NCI-H526 (cell line): ENCODE measurements around the gene LGR6.
"Not testable (repeated sequence)": the region's sequence is repeated elsewhere in the genome, so short reads cannot be mapped to it uniquely, and the experiment has no call there.

Experiments
- DNase-seq, 2 experiments: peaks; one replicate each; lab custom pipeline; 2025; lab: John Stamatoyannopoulos, UW

Gene LGR6

GRCh38 chr1:202329891-202330290 lies 136.3 kb downstream of the LGR6 start:
- no peak for DNase-seq

- DNase-seq = no peak
Measured at GRCh38 chr1:202333861-202334260, 140.3 kb downstream of the LGR6 start.

- peak; percentile 2 to 62 for DNase-seq
Measured at GRCh38 chr1:202343652-202344349, 150.2 kb downstream of the LGR6 start.

- no peak for DNase-seq
Measured at GRCh38 chr1:202348005-202348508, 154.5 kb downstream of the LGR6 start.

GRCh38 chr1:202348509-202349205 lies 155.1 kb downstream of the LGR6 start, which contains the start of gene PPP1R12B:
TSS of gene PPP1R12B (plus strand) at chr1:202348699. CDS start at chr1:202348852, 153 bp downstream.
- DNase-seq = peak; percentile 96 to 97

GRCh38 chr1:202349206-202349928 lies 155.8 kb downstream of the LGR6 start:
- peak in 1 of 2 experiments; percentile 4 for DNase-seq

- DNase-seq = no peak
Measured at GRCh38 chr1:202351725-202352124, 158.1 kb downstream of the LGR6 start.

GRCh38 chr1:202352583-202353197 lies 159.1 kb downstream of the LGR6 start:
- not testable (repeated sequence) for DNase-seq

GRCh38 chr1:202355944-202356553 lies 162.4 kb downstream of the LGR6 start:
- no peak for DNase-seq

GRCh38 chr1:202357506-202357905 lies 163.9 kb downstream of the LGR6 start:
- DNase-seq = no peak

GRCh38 chr1:202361224-202361623 lies 167.6 kb downstream of the LGR6 start:
- no peak for DNase-seq

- DNase-seq = no peak
Measured at GRCh38 chr1:202361701-202362100, 168.1 kb downstream of the LGR6 start.

- no peak for DNase-seq
Measured at GRCh38 chr1:202362212-202362611, 168.6 kb downstream of the LGR6 start.

- DNase-seq = no peak
Measured at GRCh38 chr1:202365092-202365815, 171.7 kb downstream of the LGR6 start.

GRCh38 chr1:202367271-202367670 lies 173.7 kb downstream of the LGR6 start:
- no peak for DNase-seq
